Hepatocyte (in vitro differentiated cells): ENCODE data around the gene SNTG2.

Source experiments
- CTCF ChIP-seq: fragments of 200-600 bp; sonication (generic); IDR thresholded peaks from 2 replicates; pipeline ENCODE4 v1.5.1; 2016; ENCODE audit warnings: antibody characterized with exemption, mild to moderate bottlenecking; ENCODE audit not compliant: poor library complexity
- EZH2 ChIP-seq: fragments of 200-600 bp; sonication (generic); IDR thresholded peaks from 2 replicates; pipeline ENCODE4 v1.6.1; 2016; ENCODE audit warnings: antibody characterized with exemption, mild to moderate bottlenecking, borderline replicate concordance

GRCh38 chr2:1254662-1255343 lies 304.2 kb downstream of the SNTG2 start:
- TF ChIP-seq CTCF (no peak), EZH2 (no peak)
